ENCODE measurements around the gene OSBPL10.

The OSBPL10 gene

DNA sequence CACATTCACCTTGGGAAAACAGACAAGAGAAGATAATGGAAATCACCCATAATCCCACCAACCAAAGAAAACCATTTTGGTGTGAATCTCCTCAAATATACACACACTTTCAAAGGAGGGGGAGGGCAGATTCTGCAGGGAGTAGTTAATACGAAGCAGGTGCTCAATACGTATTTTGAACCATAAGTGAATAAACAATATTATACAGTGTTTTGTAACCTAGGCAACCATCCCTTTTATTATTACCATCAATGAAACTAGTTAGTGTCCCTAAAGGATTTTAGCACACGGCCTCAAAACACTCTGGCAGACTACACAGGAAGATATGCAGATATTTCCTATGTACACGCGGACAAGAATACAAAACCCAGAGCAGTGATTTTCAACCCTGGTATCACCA lies 6.1 kb downstream of the OSBPL10 start:
- ATAC-seq, result no peak
- TF ChIP-seq CREB5 (CRISPR knock-in tag; IDR thresholded peaks at IDR 0.05; ENCODE audit: low read depth) (no peak), ZNF70 (CRISPR knock-in tag; IDR thresholded peaks at IDR 0.05) (no peak), POU6F1 (CRISPR knock-in tag; IDR thresholded peaks at IDR 0.05; ENCODE audit: borderline replicate concordance, low read depth) (no peak), ZFP30 (CRISPR knock-in tag; IDR thresholded peaks at IDR 0.05) (no peak), CSRNP3 (CRISPR knock-in tag; IDR thresholded peaks at IDR 0.05) (no peak), CSDC2 (CRISPR knock-in tag; IDR thresholded peaks at IDR 0.05) (no peak), ARNTL (CRISPR knock-in tag; IDR thresholded peaks at IDR 0.05; ENCODE audit: borderline replicate concordance, low read depth) (no peak), ESRRG (CRISPR knock-in tag; IDR thresholded peaks at IDR 0.05) (no peak), ZNF8 (CRISPR knock-in tag; IDR thresholded peaks at IDR 0.05) (no peak), PPARA (CRISPR knock-in tag; IDR thresholded peaks at IDR 0.05; ENCODE audit: borderline replicate concordance) (no peak), BACH2 (CRISPR knock-in tag; IDR thresholded peaks at IDR 0.05; ENCODE audit: borderline replicate concordance) (no peak), ISL1 (CRISPR knock-in tag; IDR thresholded peaks at IDR 0.05) (no peak), RARB (CRISPR knock-in tag; IDR thresholded peaks at IDR 0.05) (no peak), PATZ1 (CRISPR knock-in tag; IDR thresholded peaks at IDR 0.05; ENCODE audit: borderline replicate concordance) (no peak), ZFP3 (CRISPR knock-in tag; IDR thresholded peaks at IDR 0.05) (no peak), ZC3H10 (CRISPR knock-in tag; IDR thresholded peaks at IDR 0.05) (no peak), OSR1 (CRISPR knock-in tag; IDR thresholded peaks at IDR 0.05) (no peak), GLIS3 (CRISPR knock-in tag; IDR thresholded peaks at IDR 0.05) (no peak)
- TF ChIP-seq, protein P1, sequence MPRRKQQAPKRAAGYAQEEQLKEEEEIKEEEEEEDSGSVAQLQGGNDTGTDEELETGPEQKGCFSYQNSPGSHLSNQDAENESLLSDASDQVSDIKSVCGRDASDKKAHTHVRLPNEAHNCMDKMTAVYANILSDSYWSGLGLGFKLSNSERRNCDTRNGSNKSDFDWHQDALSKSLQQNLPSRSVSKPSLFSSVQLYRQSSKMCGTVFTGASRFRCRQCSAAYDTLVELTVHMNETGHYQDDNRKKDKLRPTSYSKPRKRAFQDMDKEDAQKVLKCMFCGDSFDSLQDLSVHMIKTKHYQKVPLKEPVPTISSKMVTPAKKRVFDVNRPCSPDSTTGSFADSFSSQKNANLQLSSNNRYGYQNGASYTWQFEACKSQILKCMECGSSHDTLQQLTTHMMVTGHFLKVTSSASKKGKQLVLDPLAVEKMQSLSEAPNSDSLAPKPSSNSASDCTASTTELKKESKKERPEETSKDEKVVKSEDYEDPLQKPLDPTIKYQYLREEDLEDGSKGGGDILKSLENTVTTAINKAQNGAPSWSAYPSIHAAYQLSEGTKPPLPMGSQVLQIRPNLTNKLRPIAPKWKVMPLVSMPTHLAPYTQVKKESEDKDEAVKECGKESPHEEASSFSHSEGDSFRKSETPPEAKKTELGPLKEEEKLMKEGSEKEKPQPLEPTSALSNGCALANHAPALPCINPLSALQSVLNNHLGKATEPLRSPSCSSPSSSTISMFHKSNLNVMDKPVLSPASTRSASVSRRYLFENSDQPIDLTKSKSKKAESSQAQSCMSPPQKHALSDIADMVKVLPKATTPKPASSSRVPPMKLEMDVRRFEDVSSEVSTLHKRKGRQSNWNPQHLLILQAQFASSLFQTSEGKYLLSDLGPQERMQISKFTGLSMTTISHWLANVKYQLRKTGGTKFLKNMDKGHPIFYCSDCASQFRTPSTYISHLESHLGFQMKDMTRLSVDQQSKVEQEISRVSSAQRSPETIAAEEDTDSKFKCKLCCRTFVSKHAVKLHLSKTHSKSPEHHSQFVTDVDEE (CRISPR knock-in tag; IDR thresholded peaks at IDR 0.05), result no peak

DNA sequence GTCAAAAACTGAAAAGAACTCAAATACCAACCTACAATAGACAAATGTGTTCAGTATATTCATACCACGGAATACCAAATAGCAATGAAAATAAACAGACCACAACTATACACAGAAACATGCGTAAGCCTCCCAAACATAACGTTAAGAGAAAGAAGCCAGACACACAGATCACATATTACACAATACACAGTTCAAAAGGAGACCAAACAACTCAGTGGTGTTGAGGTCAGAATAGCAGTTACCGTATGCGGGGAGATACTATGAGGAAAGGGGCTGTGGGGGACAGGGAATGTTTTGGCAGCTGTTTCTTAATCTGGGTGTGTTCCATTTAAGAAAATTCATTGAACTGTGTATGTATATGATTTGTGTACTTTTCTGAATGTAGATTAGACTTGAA lies 6.6 kb downstream of the OSBPL10 start:
- no peak for ATAC-seq
- TF ChIP-seq PPARA (CRISPR knock-in tag; IDR thresholded peaks at IDR 0.05; ENCODE audit: borderline replicate concordance) (no peak), ZNF565 (CRISPR knock-in tag; conservative IDR thresholded peaks at IDR 0.05; ENCODE audit: low read depth) (no peak), PATZ1 (CRISPR knock-in tag; IDR thresholded peaks at IDR 0.05; ENCODE audit: borderline replicate concordance) (no peak), RARB (CRISPR knock-in tag; IDR thresholded peaks at IDR 0.05) (no peak), CSDC2 (CRISPR knock-in tag; IDR thresholded peaks at IDR 0.05) (no peak), CREB5 (CRISPR knock-in tag; IDR thresholded peaks at IDR 0.05; ENCODE audit: low read depth) (no peak), ZNF70 (CRISPR knock-in tag; IDR thresholded peaks at IDR 0.05) (no peak), ZFP30 (CRISPR knock-in tag; IDR thresholded peaks at IDR 0.05) (no peak)
- TF ChIP-seq, protein P1 (CRISPR knock-in tag; IDR thresholded peaks at IDR 0.05), result no peak

All from SK-N-SH treated with all-trans-retinoic acid at 6 μM for 48 hours (cell line).